ENCODE results near the gene NCAM2. TPM values are rescaled to one million over a fixed set of nuclear protein-coding genes. Genes with fewer than 3 reads are reported as not detected.

The NCAM2 gene
- total RNA-seq, 1 donor from 2014 or later, result 15.9 TPM

DNA sequence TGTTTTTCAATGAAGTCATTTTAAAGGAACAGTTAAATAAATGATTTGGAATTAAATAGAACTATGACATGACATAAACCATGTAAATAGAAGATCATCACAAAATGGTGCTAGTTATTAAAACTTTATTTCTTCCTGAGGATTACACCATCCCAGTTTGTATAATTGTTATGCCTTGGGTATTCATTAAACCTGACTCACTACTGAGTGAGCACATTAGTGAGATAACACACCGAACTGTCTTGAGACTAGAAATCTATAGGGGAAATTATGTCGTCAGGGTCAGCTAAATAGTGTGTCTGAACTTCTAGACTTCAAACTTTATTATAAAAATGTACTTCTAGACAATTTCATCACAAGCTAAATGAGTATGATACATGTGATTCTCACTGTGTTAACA lies 189.4 kb downstream of the NCAM2 start:
- Histone ChIP-seq H3K27me3 (no peaks in the 10 kb centered on the region), H3K9me3 (no peaks in the 10 kb centered on the region), H3K4me1 (no peaks in the 10 kb centered on the region), H3K36me3 (no peaks in the 10 kb centered on the region), H3K27ac (no peak overlapping the region), H3K4me3 (no peak overlapping the region)
- intact Hi-C loops (cut with DNase I), result no loop called here
- ATAC-seq (no peak), DNase-seq (no peak)
- TF ChIP-seq, protein P1, sequence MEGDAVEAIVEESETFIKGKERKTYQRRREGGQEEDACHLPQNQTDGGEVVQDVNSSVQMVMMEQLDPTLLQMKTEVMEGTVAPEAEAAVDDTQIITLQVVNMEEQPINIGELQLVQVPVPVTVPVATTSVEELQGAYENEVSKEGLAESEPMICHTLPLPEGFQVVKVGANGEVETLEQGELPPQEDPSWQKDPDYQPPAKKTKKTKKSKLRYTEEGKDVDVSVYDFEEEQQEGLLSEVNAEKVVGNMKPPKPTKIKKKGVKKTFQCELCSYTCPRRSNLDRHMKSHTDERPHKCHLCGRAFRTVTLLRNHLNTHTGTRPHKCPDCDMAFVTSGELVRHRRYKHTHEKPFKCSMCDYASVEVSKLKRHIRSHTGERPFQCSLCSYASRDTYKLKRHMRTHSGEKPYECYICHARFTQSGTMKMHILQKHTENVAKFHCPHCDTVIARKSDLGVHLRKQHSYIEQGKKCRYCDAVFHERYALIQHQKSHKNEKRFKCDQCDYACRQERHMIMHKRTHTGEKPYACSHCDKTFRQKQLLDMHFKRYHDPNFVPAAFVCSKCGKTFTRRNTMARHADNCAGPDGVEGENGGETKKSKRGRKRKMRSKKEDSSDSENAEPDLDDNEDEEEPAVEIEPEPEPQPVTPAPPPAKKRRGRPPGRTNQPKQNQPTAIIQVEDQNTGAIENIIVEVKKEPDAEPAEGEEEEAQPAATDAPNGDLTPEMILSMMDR (IDR thresholded peaks at IDR 0.05), result no peak

DNA sequence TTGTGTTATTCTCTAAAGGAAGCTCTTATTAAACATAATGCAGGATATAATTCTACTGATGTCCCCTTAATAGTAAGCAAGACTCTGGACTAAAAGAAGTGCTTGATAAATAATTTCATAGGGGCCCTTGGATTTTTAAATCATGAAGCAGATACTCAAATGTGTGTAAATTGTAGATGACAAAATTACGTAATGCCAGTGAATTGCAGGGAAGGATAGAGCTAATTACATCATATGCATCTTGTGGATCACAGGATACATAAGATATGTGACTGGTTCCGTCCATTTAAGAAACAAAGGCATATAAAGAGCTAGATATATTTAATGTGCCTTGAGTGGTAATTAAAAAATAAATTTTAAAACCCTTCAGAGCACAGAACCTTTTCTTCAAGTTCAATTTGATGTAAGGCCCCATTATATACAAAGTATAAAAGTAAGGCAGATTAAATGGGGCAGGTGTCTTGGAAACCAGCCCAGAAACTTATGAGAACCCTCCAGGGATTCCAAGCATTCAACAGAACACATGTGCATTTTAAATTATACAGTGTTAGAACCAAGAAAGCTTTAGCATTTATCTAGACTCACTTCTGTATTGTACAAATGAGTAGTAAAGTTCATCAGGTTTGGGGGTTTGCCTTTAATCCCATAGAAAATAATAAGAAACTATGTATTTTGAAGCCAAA lies 190.4 kb downstream of the NCAM2 start:
- Histone ChIP-seq H3K4me1 (no peaks in the 10 kb centered on the region), H3K27ac (no peak overlapping the region), H3K36me3 (no peaks in the 10 kb centered on the region), H3K27me3 (no peaks in the 10 kb centered on the region), H3K9me3 (no peaks in the 10 kb centered on the region), H3K4me3 (no peak overlapping the region)
- DNase-seq (no peak), ATAC-seq (no peak)
- TF ChIP-seq, protein P1 (IDR thresholded peaks at IDR 0.05), result no peak
- intact Hi-C loops (cut with DNase I), result no loop called here

DNA sequence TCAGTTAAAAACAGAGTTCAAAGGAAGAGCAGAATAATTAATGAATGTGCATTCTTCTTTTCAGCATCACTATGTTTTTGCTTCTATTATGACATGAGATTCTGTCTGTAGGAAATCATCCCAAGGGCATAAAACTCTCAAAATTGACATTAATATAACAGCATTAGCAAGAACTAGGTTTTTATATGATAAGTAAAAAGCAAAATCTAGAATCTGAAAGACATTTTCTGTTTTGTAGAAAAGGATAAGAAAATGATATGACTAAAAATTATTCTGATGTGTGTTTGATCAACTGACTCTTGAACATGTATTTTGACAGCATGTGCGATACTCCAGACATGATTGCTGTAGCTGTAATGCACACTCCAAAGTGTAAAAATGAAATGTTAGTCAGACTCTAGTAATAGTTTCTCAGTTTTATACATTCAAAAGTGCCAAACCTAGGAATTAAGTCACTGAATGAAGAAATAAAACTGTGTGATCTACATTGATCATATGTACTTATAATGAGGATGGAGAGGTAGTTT lies 197.3 kb downstream of the NCAM2 start:
- no peak for ATAC-seq
- Histone ChIP-seq H3K27ac (no peak overlapping the region), H3K4me3 (no peak overlapping the region), H3K9me3 (no peaks in the 10 kb centered on the region), H3K4me1 (no peaks in the 10 kb centered on the region), H3K36me3 (no peaks in the 10 kb centered on the region), H3K27me3 (no peaks in the 10 kb centered on the region)
- no peak for DNase-seq
- TF ChIP-seq, protein P1 (IDR thresholded peaks at IDR 0.05), result no peak
- intact Hi-C loops (cut with DNase I), result no loop called here

DNA sequence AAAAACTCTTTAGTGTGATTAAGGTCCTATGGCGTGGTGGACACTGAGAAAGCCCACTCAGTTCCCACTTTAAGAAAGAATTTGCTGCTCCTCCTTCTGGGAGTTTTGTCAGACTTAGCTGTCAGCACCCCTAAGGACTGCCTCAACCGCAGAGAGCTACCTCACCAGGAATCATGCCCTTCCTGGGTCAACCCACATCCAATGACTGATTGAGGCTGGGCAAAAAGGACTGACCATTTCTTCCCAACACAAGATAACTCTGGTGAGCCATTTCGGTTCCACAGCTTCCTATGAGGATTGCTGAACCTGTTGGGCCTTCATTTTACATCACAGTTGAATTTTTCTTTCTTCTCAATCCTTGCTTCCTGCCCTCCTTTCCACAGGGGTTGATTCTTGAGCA lies 197.9 kb downstream of the NCAM2 start:
- Histone ChIP-seq H3K36me3 (no peaks in the 10 kb centered on the region), H3K27ac (no peak overlapping the region), H3K9me3 (no peaks in the 10 kb centered on the region), H3K4me3 (no peak overlapping the region), H3K27me3 (no peaks in the 10 kb centered on the region), H3K4me1 (no peaks in the 10 kb centered on the region)
- no peak for DNase-seq
- TF ChIP-seq, protein P1 (IDR thresholded peaks at IDR 0.05), result no peak
- ATAC-seq, result no peak
- intact Hi-C loops (cut with DNase I), result no loop called here

DNA sequence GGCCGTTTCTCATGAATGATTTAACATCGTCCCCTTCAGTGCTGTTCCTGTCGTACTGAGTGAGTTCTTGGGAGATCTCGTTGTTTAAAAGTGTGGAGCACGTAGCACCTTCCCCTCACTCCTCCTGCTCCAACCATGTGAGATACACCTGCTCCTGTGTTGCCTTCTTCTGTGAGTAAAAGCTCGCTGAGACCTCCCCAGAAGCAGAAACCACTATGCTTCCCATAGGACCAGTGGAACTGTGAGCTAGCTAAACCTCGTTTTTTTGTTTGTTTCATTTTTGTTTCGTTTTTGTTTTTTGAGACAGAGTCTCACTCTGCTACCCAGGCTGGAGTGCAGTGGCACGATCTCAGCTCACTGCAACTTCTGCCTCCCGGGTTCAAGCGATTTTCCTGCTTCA lies 198.6 kb downstream of the NCAM2 start:
- no peak for DNase-seq
- H3K27ac ChIP-seq, result no peak overlapping the region
- H3K4me1 ChIP-seq, result no peaks in the 10 kb centered on the region
- no peak for ATAC-seq
- no peak overlapping the region for H3K4me3 ChIP-seq
- no peaks in the 10 kb centered on the region for H3K36me3 ChIP-seq
- no peaks in the 10 kb centered on the region for H3K9me3 ChIP-seq
- TF ChIP-seq, protein P1 (IDR thresholded peaks at IDR 0.05), result no peak
- H3K27me3 ChIP-seq, result no peaks in the 10 kb centered on the region
- intact Hi-C loops (cut with DNase I), result no loop called here
